NCI-H345 treated with DMSO at 0.1 percent for 48 hours (cell line): ENCODE results near the gene NDC80.

Experiments used
- DNase-seq: peaks from one replicate; lab custom pipeline; 2025; ENCODE audit not compliant: unreplicated experiment; lab: John Stamatoyannopoulos, UW

NDC80 gene

GRCh38 chr18:2557536-2557935, 13.8 kb upstream of the NDC80 start:
- DNase-seq, result no peak

DNA sequence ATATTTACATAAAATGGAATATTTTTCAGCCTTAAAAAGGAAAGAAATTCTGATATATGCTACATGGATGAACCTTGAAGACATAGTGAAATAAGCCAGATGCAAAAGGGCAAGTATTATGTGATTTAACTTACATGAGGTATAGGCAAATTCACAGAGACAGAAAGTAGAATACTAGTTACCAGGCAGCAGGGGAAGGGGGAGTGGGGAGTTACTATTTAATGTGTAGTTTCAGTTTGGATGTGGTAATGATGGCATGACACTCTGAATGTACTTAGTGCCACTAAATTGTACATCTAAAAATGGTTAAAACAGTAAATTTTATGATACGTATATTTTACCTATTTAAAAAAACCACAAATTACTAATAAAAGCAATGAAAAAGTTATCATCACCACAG, 12.1 kb upstream of the NDC80 start:
- DNase-seq, result no peak

DNA sequence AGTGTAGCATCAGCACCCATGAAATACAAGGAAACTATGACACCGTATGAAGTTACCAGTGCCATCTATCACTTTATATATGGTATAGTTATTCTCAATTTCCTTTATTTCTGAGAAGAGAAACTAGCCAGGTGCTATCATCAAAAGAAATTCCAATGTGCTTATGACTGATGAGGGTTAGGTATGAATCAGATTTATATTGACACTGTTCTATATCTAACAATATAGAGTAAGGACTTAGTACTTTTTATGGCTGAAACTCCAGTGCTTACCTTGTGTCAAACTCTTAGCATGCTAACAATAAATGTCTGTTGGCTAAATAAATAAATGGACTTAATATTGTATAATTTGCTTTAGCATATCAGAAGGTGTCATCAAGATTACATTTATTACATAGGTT, 7.0 kb upstream of the NDC80 start:
- no peak for DNase-seq

- no peak for DNase-seq
Observed at GRCh38 chr18:2568129-2568528, 3.2 kb upstream of the NDC80 start.

DNA sequence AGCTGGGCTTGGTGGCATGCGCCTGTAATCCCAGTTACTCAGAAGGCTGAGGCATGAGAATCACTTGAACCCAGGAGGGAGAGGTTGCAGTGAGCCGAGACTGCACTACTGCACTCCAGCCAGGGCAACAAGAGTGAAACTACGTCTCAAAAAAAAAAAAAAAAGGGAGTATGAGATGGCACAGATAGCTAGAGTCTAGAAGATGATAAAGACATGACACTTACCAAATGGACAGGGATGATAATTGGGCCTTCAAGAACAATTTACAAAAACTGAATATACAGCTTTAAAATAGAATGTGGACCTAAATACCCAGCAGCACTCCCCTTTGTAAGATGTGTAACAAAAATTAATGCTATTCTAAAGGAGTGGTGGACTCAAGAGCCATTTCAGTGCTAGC, 2.8 kb upstream of the NDC80 start:
- DNase-seq, result no peak

DNA sequence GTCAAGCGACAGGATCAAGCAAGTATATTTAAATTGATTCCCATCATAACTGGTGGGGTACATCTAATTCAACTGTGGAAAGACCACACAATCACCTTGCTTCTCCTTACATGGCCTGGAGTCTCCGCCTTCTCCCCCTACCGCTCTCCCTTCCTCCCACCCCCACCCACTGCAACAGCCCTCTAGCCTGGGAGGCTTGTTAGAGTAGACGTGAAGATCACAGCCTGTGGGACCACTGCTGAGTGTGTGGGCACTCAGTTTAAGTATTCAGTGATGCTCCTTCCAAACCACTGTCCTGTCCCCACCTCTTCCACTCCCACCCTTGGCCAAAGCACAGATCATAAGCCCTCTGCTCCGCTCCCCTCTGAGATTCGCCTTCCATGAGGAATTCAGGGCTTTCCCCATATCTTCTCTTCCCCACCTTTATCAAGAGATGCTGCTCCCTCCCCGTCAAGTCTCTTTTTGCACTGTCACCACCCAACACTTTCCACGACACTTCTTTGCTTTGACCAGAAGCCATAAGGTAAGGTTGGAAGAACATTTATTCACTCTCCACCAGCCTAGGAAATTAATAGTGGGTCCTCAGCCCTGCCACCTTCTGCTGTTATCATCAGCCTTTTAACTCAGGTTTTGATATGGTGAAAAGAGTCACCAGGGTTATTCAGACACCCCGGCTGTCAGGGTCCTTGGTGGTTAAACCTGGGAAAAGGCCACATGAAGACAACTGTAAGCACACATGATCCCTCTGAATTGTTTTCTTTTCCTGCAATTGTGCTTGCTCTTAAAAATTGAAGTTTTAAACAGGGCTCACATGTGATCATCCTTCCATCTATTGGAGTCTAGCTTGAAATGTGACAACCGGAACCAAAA, 1.8 kb upstream of the NDC80 start:
- DNase-seq, result no peak

- peak; percentile 49 for DNase-seq
Observed at GRCh38 chr18:2570772-2571199, 571 bp upstream of the NDC80 start.

DNA sequence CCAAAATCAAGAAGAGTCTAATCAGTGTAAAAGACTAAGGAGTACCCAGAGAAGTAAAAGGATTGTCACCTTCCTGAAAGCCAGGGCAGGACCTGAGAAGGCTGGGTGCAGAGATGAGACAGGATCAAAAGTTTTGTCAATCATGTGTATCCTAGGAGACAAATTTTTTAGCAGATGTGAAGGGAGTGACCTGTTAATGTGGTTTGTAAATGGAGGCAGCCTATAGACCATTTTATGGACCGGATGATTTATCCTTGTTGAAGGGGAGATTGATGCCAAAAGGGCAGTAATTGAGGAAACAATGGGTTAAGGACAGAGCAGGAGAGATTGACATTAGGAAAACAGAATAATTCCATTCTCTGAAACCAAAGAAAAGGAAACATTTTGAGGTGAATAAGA, 813 bp downstream of the NDC80 start:
- peak; percentile 9 for DNase-seq

GRCh38 chr18:2572892-2573291, 1.5 kb downstream of the NDC80 start:
- DNase-seq, result no peak

DNA sequence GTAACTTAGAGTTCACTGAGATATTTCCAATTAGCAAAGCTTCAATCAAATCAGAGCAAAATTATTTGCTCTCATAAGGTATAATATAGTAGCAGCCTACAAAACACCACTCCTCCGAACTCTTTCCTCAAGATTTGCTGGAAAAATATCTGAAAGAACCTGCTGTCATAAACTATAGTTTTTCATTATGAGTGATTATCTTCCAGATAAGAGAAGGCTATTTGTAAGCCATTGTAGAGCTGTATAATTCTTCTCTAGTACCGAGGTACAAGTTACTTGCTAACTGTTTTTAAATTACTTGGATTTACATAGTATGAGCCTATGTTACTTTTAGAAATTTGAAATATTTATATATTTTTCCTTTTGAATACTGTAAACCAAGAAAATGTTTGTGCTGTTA, 2.1 kb downstream of the NDC80 start:
- no peak for DNase-seq

GRCh38 chr18:2587788-2588187, 16.4 kb downstream of the NDC80 start:
- DNase-seq, result no peak

DNA sequence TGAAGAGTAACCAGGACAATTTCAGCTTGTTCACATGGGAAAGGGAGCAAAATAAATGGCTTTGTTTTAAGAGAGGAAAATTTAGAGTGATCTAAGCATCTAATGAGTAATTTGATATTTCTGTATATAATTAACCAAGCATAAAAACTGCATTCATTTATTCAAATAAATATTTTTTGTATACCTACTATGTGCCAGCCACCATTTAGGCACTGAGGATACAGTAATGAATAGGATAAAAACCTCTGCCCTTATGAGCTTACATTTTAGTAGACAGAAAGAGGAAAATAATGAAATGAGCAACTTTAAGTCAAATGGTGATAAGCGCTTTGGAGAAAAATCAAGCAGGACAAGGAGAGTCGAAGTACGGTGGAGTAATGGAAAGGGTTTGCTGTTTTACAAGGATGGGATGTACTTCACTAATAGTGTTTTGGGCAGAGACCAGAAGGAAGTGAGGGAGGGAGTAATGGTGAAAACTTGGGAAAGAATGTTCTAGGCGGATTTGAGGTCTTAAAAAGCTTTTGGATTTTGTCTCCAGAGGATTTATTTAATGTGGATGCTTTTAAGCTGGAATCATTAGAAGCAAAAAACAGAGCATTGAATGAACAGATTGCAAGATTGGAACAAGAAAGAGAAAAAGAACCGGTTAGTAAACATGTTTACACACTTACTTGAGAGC, 17.4 kb downstream of the NDC80 start:
- DNase-seq, result no peak

DNA sequence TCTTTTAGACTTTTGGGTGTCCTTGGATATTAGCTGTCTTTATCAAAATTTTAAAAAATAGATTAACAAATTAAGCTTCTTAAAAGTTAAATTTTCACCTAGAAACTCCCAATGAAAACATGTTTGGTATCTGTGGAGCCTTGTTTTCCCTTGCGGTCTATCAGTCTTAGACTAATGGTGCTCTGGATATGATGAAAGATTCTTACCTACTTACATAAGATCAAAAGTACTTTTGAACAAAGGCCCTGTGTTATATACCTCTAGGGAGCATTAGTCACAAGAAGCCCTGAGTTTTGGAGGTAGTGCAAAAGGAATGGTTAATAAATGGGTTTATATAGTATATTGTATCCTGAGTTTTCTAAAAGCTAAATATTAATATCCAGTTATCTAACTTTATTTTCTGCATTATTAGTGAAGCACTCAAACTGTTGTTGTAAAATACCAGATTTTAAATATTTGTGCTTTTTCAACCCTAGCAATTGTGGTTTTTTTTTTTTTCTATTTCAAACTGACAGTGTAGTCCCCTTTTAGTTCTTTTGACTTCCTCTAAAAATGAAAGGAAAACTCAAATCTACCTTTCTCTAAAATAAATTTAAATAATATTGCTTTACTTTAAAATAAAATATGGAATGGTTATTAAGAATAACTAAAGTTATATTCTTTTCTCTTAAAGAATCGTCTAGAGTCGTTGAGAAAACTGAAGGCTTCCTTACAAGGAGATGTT, 18.1 kb downstream of the NDC80 start:
- no peak for DNase-seq

DNA sequence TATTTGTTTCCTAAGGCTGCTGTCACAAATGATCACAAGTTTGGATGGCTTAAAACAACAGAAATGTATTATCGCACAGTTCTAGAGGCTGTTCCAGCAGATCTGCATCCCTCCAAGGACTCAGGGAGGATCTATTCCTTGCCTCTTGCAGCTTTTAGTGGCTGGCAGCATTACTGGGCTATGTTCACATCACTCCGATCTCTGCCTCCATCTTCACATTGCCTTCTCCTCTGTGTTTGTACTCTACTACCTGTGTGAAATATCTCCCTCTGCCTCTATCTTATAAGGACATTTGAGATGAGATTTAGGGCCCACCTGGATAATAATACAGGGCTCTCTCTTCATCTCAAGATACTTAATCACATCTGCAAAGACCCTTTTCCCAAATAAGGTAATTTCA, 18.9 kb downstream of the NDC80 start:
- no peak for DNase-seq

GRCh38 chr18:2597639-2598038, 26.3 kb downstream of the NDC80 start:
- DNase-seq, result no peak

GRCh38 chr18:2602844-2603243, 31.5 kb downstream of the NDC80 start:
- DNase-seq, result no peak

DNA sequence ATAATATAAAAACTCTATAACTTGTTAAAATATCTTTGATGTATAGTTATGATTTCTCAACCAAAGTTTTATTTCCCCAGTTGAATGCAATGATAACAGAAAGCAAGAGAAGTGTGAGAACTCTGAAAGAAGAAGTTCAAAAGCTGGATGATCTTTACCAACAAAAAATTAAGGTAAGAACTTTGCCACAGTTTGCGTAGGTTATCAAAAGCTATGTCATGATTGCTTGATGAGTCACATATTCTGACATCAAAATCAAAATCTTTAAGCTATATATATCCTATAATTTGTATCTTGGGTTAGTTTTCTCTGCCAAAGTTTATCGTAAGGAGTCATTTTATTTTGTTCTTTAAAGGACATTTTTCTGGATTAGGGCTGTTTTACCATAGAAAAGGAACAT, 35.0 kb downstream of the NDC80 start:
- DNase-seq, result no peak

DNA sequence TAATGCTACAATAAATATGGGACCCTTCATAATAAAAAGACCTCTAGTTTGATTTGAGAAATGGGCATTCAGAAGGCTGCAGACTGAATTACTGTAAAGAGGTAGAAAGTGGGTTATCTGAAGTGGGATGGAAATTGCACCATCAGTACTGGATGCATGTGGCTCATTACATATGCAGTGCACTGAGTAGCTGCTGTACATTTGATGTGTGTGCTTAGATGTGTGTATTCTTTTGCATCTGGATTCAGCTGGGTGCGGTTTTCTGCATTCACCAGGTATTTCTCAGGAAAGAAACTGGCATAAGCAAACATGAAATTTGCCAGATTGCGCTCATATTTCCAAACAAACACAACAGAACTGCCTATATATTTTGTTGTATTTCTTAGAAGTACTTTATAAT, 38.2 kb downstream of the NDC80 start:
- no peak for DNase-seq

DNA sequence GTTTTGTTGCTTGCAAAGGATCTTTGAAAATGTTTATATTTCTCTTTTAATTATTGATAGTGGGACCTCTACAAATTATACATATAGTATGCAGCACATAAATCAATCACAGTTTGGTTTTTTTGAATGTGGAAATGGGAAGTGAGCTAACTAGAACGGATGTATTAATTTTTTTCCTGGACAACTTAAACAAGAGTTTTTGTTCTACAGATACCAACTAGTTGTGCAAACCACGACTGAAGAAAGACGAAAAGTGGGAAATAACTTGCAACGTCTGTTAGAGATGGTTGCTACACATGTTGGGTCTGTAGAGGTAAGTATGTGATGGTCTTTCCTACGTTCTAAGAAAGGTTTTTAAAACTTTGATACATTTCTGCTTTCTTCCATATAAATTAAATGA, 39.2 kb downstream of the NDC80 start:
- no peak for DNase-seq

GRCh38 chr18:2612996-2613395, 41.6 kb downstream of the NDC80 start:
- DNase-seq, result no peak

- DNase-seq, result no peak
Observed at GRCh38 chr18:2617401-2617998, 46.1 kb downstream of the NDC80 start.

DNA sequence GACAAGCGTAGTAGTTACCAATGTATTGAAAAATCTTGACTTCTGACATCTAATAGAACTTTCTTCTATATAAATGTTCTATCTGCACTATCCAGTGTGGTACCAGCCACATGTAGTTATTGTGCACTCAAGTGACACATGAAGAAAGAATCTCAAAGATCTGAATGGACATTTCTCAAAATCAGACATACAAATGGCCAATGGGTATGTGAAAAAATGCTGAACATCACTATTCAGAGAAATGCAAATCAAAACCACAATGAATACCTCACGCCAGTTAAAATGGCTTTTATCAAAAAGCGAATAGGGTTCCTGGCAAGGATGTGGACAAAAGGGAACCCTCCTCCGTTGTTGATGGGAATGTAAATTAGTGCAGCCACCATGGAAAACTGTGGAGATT, 46.7 kb downstream of the NDC80 start:
- DNase-seq, result no peak
